Measurements from ENCODE around the gene CRIM1. TPM values are rescaled to one million over a fixed set of nuclear protein-coding genes. Genes with fewer than 3 reads are reported as not detected.

The CRIM1 gene
- total and polyA plus RNA-seq, 2 of the 8 experiments (the other 6 are each of a cell fraction or from before 2014, with no cell fraction given): 9.4 to 28.4 TPM

GRCh38 chr2:36535099-36535498 lies 179.5 kb downstream of the CRIM1 start:
- Histone ChIP-seq H3K79me1 (ENCODE audit: low read depth, low read length) (no peaks in the 10 kb centered on the region), H3K27ac (ENCODE audit: low read depth, low read length) (no peak overlapping the region), H4K20me1 (replicated peaks in 1 of 2; ENCODE audit: control insufficient read depth in 1 of 2, insufficient read depth in 2 of 2, low read length in 2 of 2) (peaks cover 0 to 2% of the 10 kb centered on the region in 2 experiments), H2BK20ac (ENCODE audit: low read length) (no peak overlapping the region), H2BK120ac (replicated peaks; ENCODE audit: low read depth, low read length) (no peak overlapping the region), H3K23me2 (ENCODE audit: low read depth, low read length) (no peaks in the 10 kb centered on the region; the same call in 1 of the 2 replicates), H3K4ac (replicated peaks; ENCODE audit: insufficient read length, low read depth, low read length) (no peak overlapping the region), H2BK12ac (ENCODE audit: low read depth, low read length) (no peak overlapping the region), H2AFZ (ENCODE audit: low read length) (no peak overlapping the region), H2AK5ac (ENCODE audit: low read depth, low read length) (no peak overlapping the region), H3K9ac (replicated peaks in 1 of 4; ENCODE audit: extremely low read depth in 1 of 4, low read depth in 3 of 4, low read length in 3 of 4) (no peak overlapping the region), H3K9me3 (ENCODE audit: insufficient read depth in 2 of 2, low read depth in 1 of 2, low read length in 1 of 2) (no peaks in the 10 kb centered on the region), H3K36me3 (ENCODE audit: control insufficient read depth in 2 of 4, insufficient read depth in 4 of 4, low read length in 3 of 4) (peaks cover 0 to 16% (median 9%) of the 10 kb centered on the region in 4 experiments; a peak in 5 of 8 replicates), H2BK15ac (ENCODE audit: low read length) (no peak overlapping the region), H4K5ac (ENCODE audit: insufficient read length, low read depth, low read length) (no peak overlapping the region), H3K4me2 (ENCODE audit: insufficient read depth in 1 of 2, low read depth in 2 of 2, low read length in 2 of 2) (no peak overlapping the region), H3K56ac (replicated peaks; ENCODE audit: insufficient read length, low read depth, low read length) (no peak overlapping the region), H2BK5ac (ENCODE audit: low read depth, low read length) (no peak overlapping the region), H3K14ac (ENCODE audit: insufficient read length) (no peak overlapping the region), H3K4me1 (replicated peaks in 1 of 4; ENCODE audit: control insufficient read depth in 3 of 4, insufficient read depth in 4 of 4, low read length in 3 of 4) (no peaks in the 10 kb centered on the region), H4K8ac (ENCODE audit: extremely low read depth, insufficient read depth, low read length) (no peak overlapping the region), H3K23ac (ENCODE audit: insufficient read length) (no peak overlapping the region), H3K4me3 (ENCODE audit: extremely low read depth in 1 of 4, insufficient read depth in 2 of 4, low read depth in 3 of 4, low read length in 4 of 4) (no peak overlapping the region), H3K18ac (ENCODE audit: extremely low read depth, low read length) (no peak overlapping the region), H3K27me3 (replicated peaks in 1 of 4; ENCODE audit: control insufficient read depth in 3 of 4, extremely low read depth in 1 of 4, insufficient read depth in 3 of 4, low read length in 3 of 4) (no peaks in the 10 kb centered on the region), H3K79me2 (ENCODE audit: control insufficient read depth in 1 of 2, insufficient read depth in 2 of 2, low read length in 2 of 2) (no peaks in the 10 kb centered on the region), H4K91ac (replicated peaks; ENCODE audit: insufficient read length, low read length) (no peak overlapping the region)
- 89% methylated on average over 2 of the region's 2 CpGs; no CpG with 5 or more reads in 1 of the 2 experiments for WGBS, 2 experiments (ENCODE audit: extremely low coverage in 1 of 2, insufficient coverage in 1 of 2, insufficient read length in 1 of 2, insufficient replicate concordance in 2 of 2, low coverage in 1 of 2, low lambda C conversion rate in 2 of 2, missing lambda C conversion rate in 1 of 2)
- ChIA-PET CTCF (ENCODE audit: partially characterized antibody) (no interaction called here), POLR2A (ENCODE audit: partially characterized antibody) (no interaction called here)
- TF ChIP-seq EGR1 (IDR thresholded peaks at IDR 0.05; ENCODE audit: borderline replicate concordance, low read depth, low read length) (no peak), HDAC6 (IDR thresholded peaks at IDR 0.05; ENCODE audit: low read depth, low read length) (no peak)
- DNase-seq (ENCODE audit: low read depth in 1 of 2, low spot score in 2 of 2) (no peak), FAIRE-seq (no peak)
